B cell (primary cell): ENCODE results near the gene CLIP4. TPM values are rescaled to one million over a fixed set of nuclear protein-coding genes. Genes with fewer than 3 reads are reported as not detected.

Experiments
- ATAC-seq: fragments of 200-7000 bp; cut with Tn5 transposase; one replicate; pipeline ENCODE4 v1.10.0; 2021; ENCODE audit warnings: low read depth, mild to moderate bottlenecking, moderate number of reproducible peaks, moderate library complexity
- CTCF ChIA-PET: fragments of 350-600 bp; sonication (Branson Sonifier 250); formaldehyde crosslinking; loops from one replicate; lab custom pipeline; 2021; ENCODE audit warnings: antibody characterized with exemption, inconsistent platforms; lab: Charles Lee
- POLR2A ChIA-PET: fragments of 350-600 bp; sonication (Branson Sonifier 250); formaldehyde crosslinking; loops from one replicate; lab custom pipeline; 2021; ENCODE audit warnings: antibody characterized with exemption; lab: Charles Lee
- DNase-seq: peaks from one replicate; pipeline ENCODE4 v3.0.0; 2013
- H2AFZ ChIP-seq: 2 replicates; pipeline ENCODE4 v1.6.1; 2012; ENCODE audit warnings: mild to moderate bottlenecking, low read depth, low read length; ENCODE audit not compliant: insufficient read depth, poor library complexity, severe bottlenecking
- H3K27ac ChIP-seq, 2 donors: 1 replicate in 1 of 2; 2 replicates in 1 of 2; pipeline ENCODE4 v1.5.1; 2012 to 2013; ENCODE audit warnings: low read length in 2 of 2, mild to moderate bottlenecking in 2 of 2, moderate library complexity in 1 of 2
- H3K27me3 ChIP-seq, 4 experiments: fragments of 200-600 bp in 1 of 4; sonication (generic) in 1 of 4; replicated peaks in 1 of 4; 1 replicate in 2 of 4; 2 replicates in 2 of 4; pipeline versions ENCODE4 v1.6.1 to v1.7.0; 2013 to 2016; ENCODE audit warnings: low read length in 3 of 4, mild to moderate bottlenecking in 2 of 4, mixed read lengths in 1 of 4, moderate library complexity in 1 of 4; ENCODE audit not compliant: insufficient read depth in 4 of 4, control insufficient read depth in 3 of 4; ENCODE audit errors: control extremely low read depth in 1 of 4
- H3K36me3 ChIP-seq, 2 experiments: replicated peaks in 1 of 2; 1 replicate in 1 of 2; 2 replicates in 1 of 2; pipeline versions ENCODE4 v1.6.1 to v1.7.1; 2013; ENCODE audit warnings: low read length in 1 of 2; ENCODE audit not compliant: insufficient read depth in 2 of 2, control insufficient read depth in 1 of 2; ENCODE audit errors: control extremely low read depth in 1 of 2, extremely low read depth in 1 of 2
- H3K4me1 ChIP-seq, 2 donors: fragments of 200-600 bp in 1 of 2; sonication (generic) in 1 of 2; 1 replicate in 1 of 2; 2 replicates in 1 of 2; pipeline versions ENCODE4 v1.5.1 to v1.6.1; 2013 to 2017; ENCODE audit warnings: low read length in 2 of 2; ENCODE audit not compliant: control insufficient read depth in 2 of 2, insufficient read depth in 2 of 2
- H3K4me2 ChIP-seq: replicated peaks from 2 replicates; pipeline ENCODE3; 2012; ENCODE audit warnings: mild to moderate bottlenecking, low read depth, low read length; ENCODE audit not compliant: poor library complexity, severe bottlenecking
- H3K4me3 ChIP-seq, 5 experiments: fragments of 200-600 bp in 1 of 5; sonication (generic) in 1 of 5; 1 replicate in 3 of 5; 2 replicates in 2 of 5; pipeline versions ENCODE4 v1.5.1 to v1.7.0; 2011 to 2016; ENCODE audit warnings: low read length in 4 of 5, mild to moderate bottlenecking in 4 of 5, low read depth in 2 of 5, control low read depth in 1 of 5, moderate library complexity in 1 of 5; ENCODE audit not compliant: insufficient read depth in 1 of 5; ENCODE audit errors: control extremely low read depth in 1 of 5, extremely low read depth in 1 of 5
- H3K79me2 ChIP-seq: fragments of 200-600 bp; sonication (generic); one replicate; pipeline ENCODE4 v1.6.0; 2016; ENCODE audit warnings: low read length; ENCODE audit not compliant: control insufficient read depth, insufficient read depth
- H3K9ac ChIP-seq: fragments of 200-600 bp; sonication (generic); 2 replicates; pipeline ENCODE4 v1.6.1; 2017; ENCODE audit warnings: mild to moderate bottlenecking, low read length, moderate library complexity
- H3K9me3 ChIP-seq, 3 donors: one replicate each; pipeline versions ENCODE4 v1.6.1 to v1.7.1; 2013; ENCODE audit warnings: low read length in 2 of 3; ENCODE audit not compliant: control insufficient read depth in 2 of 3, insufficient read depth in 1 of 3; ENCODE audit errors: control extremely low read depth in 1 of 3
- H4K20me1 ChIP-seq: 2 replicates; pipeline ENCODE4 v1.6.0; 2012; ENCODE audit warnings: mild to moderate bottlenecking, low read length; ENCODE audit not compliant: insufficient read depth, control insufficient read depth, poor library complexity, severe bottlenecking
- H3K27ac Mint-ChIP-seq: one replicate; pipeline ENCODE4 v1.8.0; 2021; ENCODE audit warnings: mixed read lengths
- H3K27me3 Mint-ChIP-seq: one replicate; pipeline ENCODE4 v1.8.0; 2021; ENCODE audit warnings: mixed read lengths
- H3K4me1 Mint-ChIP-seq: one replicate; pipeline ENCODE4 v1.8.0; 2021; ENCODE audit warnings: mixed read lengths
- H3K4me3 Mint-ChIP-seq: one replicate; pipeline ENCODE4 v1.8.0; 2021; ENCODE audit warnings: mixed read lengths
- H3K9me3 Mint-ChIP-seq: one replicate; pipeline ENCODE4 v1.8.0; 2022; ENCODE audit warnings: mixed read lengths; ENCODE audit not compliant: insufficient read depth
- EZH2 ChIP-seq: IDR thresholded peaks from 2 replicates; pipeline ENCODE4 v1.6.1; 2012; ENCODE audit warnings: borderline replicate concordance, low read depth, mild to moderate bottlenecking, moderate library complexity, low read length; ENCODE audit not compliant: insufficient read depth, poor library complexity, severe bottlenecking
- WGBS: methylation state at CpG from one replicate; pipeline ENCODE4 v1.1.5; 2013; ENCODE audit warnings: missing lambda C conversion rate; ENCODE audit not compliant: insufficient coverage; 5-methylcytosine and 5-hydroxymethylcytosine counted together
- intact Hi-C: fragments of 100-400 bp; cut with micrococcal nuclease; formaldehyde crosslinking; loops from one replicate; pipeline ENCODE4 v1.10.0; 2022
- polyA plus RNA-seq: library from polyadenylated mRNA; depleted of rRNA; stranded (reverse); fragments of >200 nt; gene quantifications from 2 replicates; pipeline ENCODE4 v1.2.3, GENCODE V29; 2012
- total RNA-seq, 2 donors: library from RNA; stranded (reverse); fragments of 120-200 nt in 1 of 2; gene quantifications; 1 replicate in 1 of 2; 2 replicates in 1 of 2; pipeline versions ENCODE4 v1.2.3 to v1.2.4, GENCODE V29; 2013 to 2022
- TF ChIP-seq, protein P1 (sequence below): fragments of 200-600 bp; IDR thresholded peaks from one replicate; pipeline ENCODE4 v1.8.0; 2022; ENCODE audit warnings: antibody characterized with exemption, mild to moderate bottlenecking

Gene CLIP4
- total and polyA plus RNA-seq, 2 donors (not counting 1 experiment from before 2014, with no cell fraction given): 4.0 to 20.8 TPM

GRCh38 chr2:29186817-29187216 lies 71.6 kb downstream of the CLIP4 start:
- WGBS: no CpG with 5 or more reads among the region's 1 CpG
- POLR2A ChIA-PET: no interaction called here

DNA sequence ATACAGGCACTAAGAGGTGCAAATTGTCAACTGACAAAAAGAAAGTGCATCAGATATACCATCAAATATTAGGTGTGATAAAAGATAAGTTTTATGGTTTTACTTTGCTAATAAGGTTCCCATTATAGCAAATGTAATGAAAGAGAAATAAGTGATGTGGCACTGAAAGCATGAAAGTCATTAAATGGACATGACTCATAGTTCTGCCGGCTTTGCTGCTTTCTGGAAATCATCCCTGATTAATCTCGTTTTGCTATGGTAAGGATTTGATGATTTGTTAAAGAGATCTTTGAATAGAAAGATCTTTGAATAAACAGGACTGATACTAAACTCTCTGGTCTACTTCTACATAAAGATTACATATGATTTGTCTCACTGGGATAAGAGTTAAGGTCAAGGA lies 72.7 kb downstream of the CLIP4 start:
- H3K4me3 Mint-ChIP-seq: no peak overlapping the region
- no CpG with 5 or more reads among the region's 2 CpGs for WGBS
- no peak for DNase-seq
- no peak overlapping the region for H3K9ac ChIP-seq
- H3K27ac Mint-ChIP-seq: no peak overlapping the region
- H3K79me2 ChIP-seq: no peaks in the 10 kb centered on the region
- no peak overlapping the region for H3K4me3 ChIP-seq
- ChIA-PET POLR2A (no interaction called here), CTCF (no interaction called here)
- no peaks in the 10 kb centered on the region for H3K27me3 ChIP-seq
- no peak overlapping the region for H3K4me2 ChIP-seq
- no peak overlapping the region for H2AFZ ChIP-seq
- H3K9me3 Mint-ChIP-seq: peaks cover 2% of the 10 kb centered on the region
- H3K27me3 Mint-ChIP-seq: no peaks in the 10 kb centered on the region
- TF ChIP-seq, protein P1, sequence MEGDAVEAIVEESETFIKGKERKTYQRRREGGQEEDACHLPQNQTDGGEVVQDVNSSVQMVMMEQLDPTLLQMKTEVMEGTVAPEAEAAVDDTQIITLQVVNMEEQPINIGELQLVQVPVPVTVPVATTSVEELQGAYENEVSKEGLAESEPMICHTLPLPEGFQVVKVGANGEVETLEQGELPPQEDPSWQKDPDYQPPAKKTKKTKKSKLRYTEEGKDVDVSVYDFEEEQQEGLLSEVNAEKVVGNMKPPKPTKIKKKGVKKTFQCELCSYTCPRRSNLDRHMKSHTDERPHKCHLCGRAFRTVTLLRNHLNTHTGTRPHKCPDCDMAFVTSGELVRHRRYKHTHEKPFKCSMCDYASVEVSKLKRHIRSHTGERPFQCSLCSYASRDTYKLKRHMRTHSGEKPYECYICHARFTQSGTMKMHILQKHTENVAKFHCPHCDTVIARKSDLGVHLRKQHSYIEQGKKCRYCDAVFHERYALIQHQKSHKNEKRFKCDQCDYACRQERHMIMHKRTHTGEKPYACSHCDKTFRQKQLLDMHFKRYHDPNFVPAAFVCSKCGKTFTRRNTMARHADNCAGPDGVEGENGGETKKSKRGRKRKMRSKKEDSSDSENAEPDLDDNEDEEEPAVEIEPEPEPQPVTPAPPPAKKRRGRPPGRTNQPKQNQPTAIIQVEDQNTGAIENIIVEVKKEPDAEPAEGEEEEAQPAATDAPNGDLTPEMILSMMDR: no peak
- intact Hi-C loops: no loop called here
- no peak overlapping the region for H3K27ac ChIP-seq
- H4K20me1 ChIP-seq: no peaks in the 10 kb centered on the region
- no peaks in the 10 kb centered on the region for H3K36me3 ChIP-seq
- peaks cover 7% of the 10 kb centered on the region for H3K4me1 Mint-ChIP-seq
- peaks cover 0 to 6% (median 0%) of the 10 kb centered on the region in 3 donors for H3K9me3 ChIP-seq
- ATAC-seq: no peak
- H3K4me1 ChIP-seq: no peaks in the 10 kb centered on the region

More at GRCh38 chr2:29186817-29187216, 71.6 kb downstream of the CLIP4 start:
- Histone ChIP-seq H4K20me1 (no peaks in the 10 kb centered on the region), H3K79me2 (no peaks in the 10 kb centered on the region), H3K36me3 (no peaks in the 10 kb centered on the region), H3K4me3 (no peak overlapping the region), H2AFZ (no peak overlapping the region), H3K27me3 (no peaks in the 10 kb centered on the region), H3K9ac (no peak overlapping the region), H3K4me1 (no peaks in the 10 kb centered on the region), H3K27ac (no peak overlapping the region), H3K9me3 (peaks cover 0 to 6% (median 0%) of the 10 kb centered on the region in 3 donors), H3K4me2 (no peak overlapping the region)
- DNase-seq (no peak), ATAC-seq (no peak)
- TF ChIP-seq EZH2: no peak
- TF ChIP-seq, protein P1: no peak
- Mint-ChIP-seq H3K9me3 (peaks cover 2% of the 10 kb centered on the region), H3K27ac (no peak overlapping the region), H3K27me3 (no peaks in the 10 kb centered on the region), H3K4me1 (peaks cover 7% of the 10 kb centered on the region), H3K4me3 (no peak overlapping the region)
- intact Hi-C loops: no loop called here
- CTCF ChIA-PET: no interaction called here
